ENCODE measurements around the gene IGHMBP2. TPM values are rescaled to one million over a fixed set of nuclear protein-coding genes. Genes with fewer than 3 reads are reported as not detected.
"Not testable (repeated sequence)": the region's sequence is repeated elsewhere in the genome, so short reads cannot be mapped to it uniquely, and the experiment has no call there.

The IGHMBP2 gene
- total RNA-seq, 1 experiment from 2014 or later: 24.0 TPM

- Histone ChIP-seq H3K79me1 (ENCODE audit: insufficient read depth, low read depth, low read length, poor library complexity, severe bottlenecking) (no peaks in the 10 kb centered on the region), H2AFZ (ENCODE audit: low read length) (no peak overlapping the region), H3K14ac (ENCODE audit: insufficient read depth, low read length) (no peak overlapping the region), H3K4me2 (ENCODE audit: insufficient read depth, insufficient read length, low read length) (no peak overlapping the region), H3K27ac (ENCODE audit: insufficient read length, low read depth, low read length) (no peak overlapping the region), H4K20me1 (ENCODE audit: control insufficient read depth, insufficient read depth, insufficient read length) (no peaks in the 10 kb centered on the region), H3K79me2 (ENCODE audit: insufficient read depth, low read length) (no peaks in the 10 kb centered on the region), H3K9me3 (ENCODE audit: control insufficient read depth, low read depth, low read length) (no peaks in the 10 kb centered on the region), H4K8ac (replicated peaks; ENCODE audit: insufficient read length, low read depth, low read length) (no peak overlapping the region), H2AK5ac (ENCODE audit: insufficient read length, low read length) (no peak overlapping the region), H3K23ac (ENCODE audit: insufficient read length, low read depth, low read length) (no peak overlapping the region), H4K91ac (ENCODE audit: insufficient read length, low read depth, low read length) (no peak overlapping the region), H3T11ph (ENCODE audit: low read length) (no peak overlapping the region), H3K9ac (ENCODE audit: extremely low read depth, insufficient read length, low read length) (no peak overlapping the region), H3K4ac (ENCODE audit: low read depth, low read length) (no peak overlapping the region), H3K4me1 (ENCODE audit: insufficient read depth, low read length) (no peaks in the 10 kb centered on the region), H2BK120ac (ENCODE audit: low read depth, low read length, poor library complexity, severe bottlenecking) (no peak overlapping the region), H2BK20ac (ENCODE audit: low read depth, low read length, poor library complexity, severe bottlenecking) (no peak overlapping the region), H3K23me2 (ENCODE audit: insufficient read length, low read depth, low read length, poor library complexity, severe bottlenecking) (no peaks in the 10 kb centered on the region), H2BK12ac (ENCODE audit: insufficient read length, low read depth, low read length) (no peak overlapping the region), H3K56ac (ENCODE audit: insufficient read length, low read depth, low read length) (no peak overlapping the region), H2BK15ac (ENCODE audit: low read depth, low read length) (no peak overlapping the region), H4K5ac (ENCODE audit: insufficient read length, low read depth, low read length) (no peak overlapping the region), H3K27me3 (ENCODE audit: insufficient read depth, low read length) (no peaks in the 10 kb centered on the region), H2BK5ac (ENCODE audit: insufficient read length, low read length) (no peak overlapping the region), H3K18ac (ENCODE audit: insufficient read length, low read depth, low read length) (no peak overlapping the region)
- H3K9me3 Mint-ChIP-seq: no peaks in the 10 kb centered on the region; a peak in 1 of 5 replicates
- WGBS (ENCODE audit: extremely low coverage, insufficient read length, low lambda C conversion rate): no CpG with 5 or more reads among the region's 13 CpGs
- no peak for TF ChIP-seq CTCF (conservative IDR thresholded peaks at IDR 0.05)
- H3K27me3 Mint-ChIP-seq (ENCODE audit: low read depth): no peaks in the 10 kb centered on the region
- H3K27ac Mint-ChIP-seq: no peak overlapping the region; a peak in 1 of 7 replicates
- no peak for DNase-seq
- peaks cover 0 to 11% of the 10 kb centered on the region in 2 experiments; a peak in 3 of 4 replicates for H3K4me1 Mint-ChIP-seq
- H3K36me3 Mint-ChIP-seq (ENCODE audit: insufficient read depth in 1 of 3, low read depth in 3 of 3): peaks cover 6 to 13% (median 9%) of the 10 kb centered on the region in 3 experiments
- H3K4me3 Mint-ChIP-seq: no peak overlapping the region
Measured at GRCh38 chr11:68882391-68882790, 21.3 kb upstream of the IGHMBP2 start.

- H2AFZ ChIP-seq (ENCODE audit: low read length); H3K9me3 ChIP-seq (ENCODE audit: control insufficient read depth, low read depth, low read length); H3K79me1 ChIP-seq (ENCODE audit: insufficient read depth, low read depth, low read length, poor library complexity, severe bottlenecking); H2AK5ac ChIP-seq (ENCODE audit: insufficient read length, low read length); H3K56ac ChIP-seq (ENCODE audit: insufficient read length, low read depth, low read length); H4K5ac ChIP-seq (ENCODE audit: insufficient read length, low read depth, low read length); H3K23me2 ChIP-seq (ENCODE audit: insufficient read length, low read depth, low read length, poor library complexity, severe bottlenecking); H2BK15ac ChIP-seq (ENCODE audit: low read depth, low read length); H3K27ac ChIP-seq (ENCODE audit: insufficient read length, low read depth, low read length); H3K9ac ChIP-seq (ENCODE audit: extremely low read depth, insufficient read length, low read length); H3K4me2 ChIP-seq (ENCODE audit: insufficient read depth, insufficient read length, low read length); H3K4me3 Mint-ChIP-seq; H3K9me3 Mint-ChIP-seq; H3T11ph ChIP-seq (ENCODE audit: low read length); H3K27me3 ChIP-seq (ENCODE audit: insufficient read depth, low read length); H2BK20ac ChIP-seq (ENCODE audit: low read depth, low read length, poor library complexity, severe bottlenecking); H2BK5ac ChIP-seq (ENCODE audit: insufficient read length, low read length); H4K91ac ChIP-seq (ENCODE audit: insufficient read length, low read depth, low read length); H2BK12ac ChIP-seq (ENCODE audit: insufficient read length, low read depth, low read length); H3K18ac ChIP-seq (ENCODE audit: insufficient read length, low read depth, low read length); H3K14ac ChIP-seq (ENCODE audit: insufficient read depth, low read length); DNase-seq; H3K4me1 ChIP-seq (ENCODE audit: insufficient read depth, low read length); H3K27ac Mint-ChIP-seq; H3K79me2 ChIP-seq (ENCODE audit: insufficient read depth, low read length); H3K27me3 Mint-ChIP-seq (ENCODE audit: low read depth); H4K20me1 ChIP-seq (ENCODE audit: control insufficient read depth, insufficient read depth, insufficient read length); H3K4me1 Mint-ChIP-seq; H3K23ac ChIP-seq (ENCODE audit: insufficient read length, low read depth, low read length); H4K8ac ChIP-seq (replicated peaks; ENCODE audit: insufficient read length, low read depth, low read length); H2BK120ac ChIP-seq (ENCODE audit: low read depth, low read length, poor library complexity, severe bottlenecking); H3K4ac ChIP-seq (ENCODE audit: low read depth, low read length): not testable (repeated sequence)
- WGBS (ENCODE audit: extremely low coverage, insufficient read length, low lambda C conversion rate): no CpG with 5 or more reads among the region's 15 CpGs
- peaks cover 6 to 14% (median 9%) of the 10 kb centered on the region in 3 experiments for H3K36me3 Mint-ChIP-seq (ENCODE audit: insufficient read depth in 1 of 3, low read depth in 3 of 3)
Measured at GRCh38 chr11:68884827-68885226, 18.9 kb upstream of the IGHMBP2 start.
